Colonic mucosa (tissue), 4 donors: Measurements from ENCODE around the gene RIPOR2. TPM values are rescaled to one million over a fixed set of nuclear protein-coding genes. Genes with fewer than 3 reads are reported as not detected.

Experiments
- DNase-seq: peaks from one replicate; pipeline ENCODE4 v3.0.0-alpha.2; 2020
- H3K27ac ChIP-seq: fragments of 200-600 bp; one replicate; pipeline ENCODE4 v1.8.0; 2021
- H3K27me3 ChIP-seq: fragments of 200-600 bp; one replicate; pipeline ENCODE4 v1.8.0; 2021
- H3K36me3 ChIP-seq: fragments of 200-600 bp; one replicate; pipeline ENCODE4 v1.8.0; 2021
- H3K4me1 ChIP-seq: fragments of 200-600 bp; one replicate; pipeline ENCODE4 v1.8.0; 2021; ENCODE audit warnings: mild to moderate bottlenecking
- H3K4me3 ChIP-seq: fragments of 200-600 bp; one replicate; pipeline ENCODE4 v1.8.0; 2021
- H3K9ac ChIP-seq, 2 donors: one replicate each; pipeline ENCODE4 v1.7.0; 2013; ENCODE audit warnings: control low read depth in 2 of 2, low read depth in 2 of 2, low read length in 2 of 2
- H3K9me3 ChIP-seq: fragments of 200-600 bp; one replicate; pipeline ENCODE4 v1.8.0; 2021
- CTCF ChIP-seq: fragments of 200-600 bp; IDR thresholded peaks from one replicate; pipeline ENCODE4 v1.8.0; 2022; ENCODE audit warnings: antibody characterized with exemption, mild to moderate bottlenecking
- intact Hi-C: fragments of 100-400 bp; cut with DNase I; formaldehyde crosslinking; loops from one replicate; pipeline ENCODE4 v1.14.1; 2022
- total RNA-seq, 2 donors: library from RNA; stranded (reverse); fragmentation: NEBNext Ultra II Directional in 1 of 2; extraction: Animal tissue kit (Norgen Biotek cat#: 25700) in 1 of 2; gene quantifications; one replicate each; pipeline ENCODE4 v1.2.1, GENCODE V29; 2021
- donor health status: healthy.
- donor health status: DM: no; HTN: no; CAD: no.
- donor health status: DM: no; HTN: no; CAD: no.

Gene RIPOR2
- total RNA-seq, 2 donors from 2014 or later = 1.8 to 2.0 TPM

GRCh38 chr6:24945054-24945453 is 9.3 kb upstream of the RIPOR2 start:
- DNase-seq = no peak
- no peaks in the 10 kb centered on the region for H3K4me1 ChIP-seq
- no peaks in the 10 kb centered on the region for H3K27me3 ChIP-seq
- no peak overlapping the region for H3K9ac ChIP-seq
- no peak for TF ChIP-seq CTCF
- H3K27ac ChIP-seq = no peak overlapping the region
- intact Hi-C loops = no loop called here
- no peaks in the 10 kb centered on the region for H3K9me3 ChIP-seq
- no peaks in the 10 kb centered on the region for H3K36me3 ChIP-seq
- no peak overlapping the region for H3K4me3 ChIP-seq

GRCh38 chr6:24943774-24944173 is 8.0 kb upstream of the RIPOR2 start:
- intact Hi-C loops = no loop called here
- no peaks in the 10 kb centered on the region for H3K9me3 ChIP-seq
- TF ChIP-seq CTCF = no peak
- H3K36me3 ChIP-seq = no peaks in the 10 kb centered on the region
- no peak overlapping the region for H3K9ac ChIP-seq
- no peak overlapping the region for H3K4me3 ChIP-seq
- no peak for DNase-seq
- H3K27ac ChIP-seq = no peak overlapping the region
- no peaks in the 10 kb centered on the region for H3K4me1 ChIP-seq
- no peaks in the 10 kb centered on the region for H3K27me3 ChIP-seq

GRCh38 chr6:24940311-24940917 is 4.7 kb upstream of the RIPOR2 start:
- Histone ChIP-seq H3K27me3 (no peaks in the 10 kb centered on the region), H3K4me1 (no peaks in the 10 kb centered on the region), H3K27ac (no peak overlapping the region), H3K4me3 (no peak overlapping the region), H3K9ac (no peak overlapping the region), H3K9me3 (no peaks in the 10 kb centered on the region), H3K36me3 (no peaks in the 10 kb centered on the region)
- no peak for DNase-seq
- no peak for TF ChIP-seq CTCF
- intact Hi-C loops = no loop called here

GRCh38 chr6:24936641-24937317 is 1.0 kb upstream of the RIPOR2 start:
- Histone ChIP-seq H3K9ac (no peak overlapping the region), H3K27me3 (no peaks in the 10 kb centered on the region), H3K9me3 (no peaks in the 10 kb centered on the region), H3K36me3 (no peaks in the 10 kb centered on the region), H3K4me3 (no peak overlapping the region), H3K4me1 (no peaks in the 10 kb centered on the region), H3K27ac (no peak overlapping the region)
- no peak for DNase-seq
- intact Hi-C loops = loop anchor here (10.0 kb wide), 1 partner anchor 58 kb away; no protein-coding TSS in a partner anchor
- TF ChIP-seq CTCF = no peak

GRCh38 chr6:24933868-24934401 is 1.8 kb downstream of the RIPOR2 start:
- DNase-seq = peak; percentile 39
- TF ChIP-seq CTCF = peak; percentile 71
- Histone ChIP-seq H3K4me1 (no peaks in the 10 kb centered on the region), H3K9me3 (no peaks in the 10 kb centered on the region), H3K4me3 (no peak overlapping the region), H3K36me3 (no peaks in the 10 kb centered on the region), H3K27me3 (no peaks in the 10 kb centered on the region), H3K9ac (no peak overlapping the region), H3K27ac (no peak overlapping the region)
- intact Hi-C loops = loop anchor here (10.0 kb wide), 1 partner anchor 61 kb away; no protein-coding TSS in a partner anchor
